Liver (tissue), 9 donors: Measurements from ENCODE around the gene DEDD. TPM values are rescaled to one million over a fixed set of nuclear protein-coding genes. Genes with fewer than 3 reads are reported as not detected.
A peak's percentile ranks its signal among the peaks of the same experiment; 100 is the strongest.

Experiments used
- DNase-seq: peaks from one replicate; pipeline ENCODE4 v3.0.0-alpha.2; 2017; ENCODE audit warnings: low spot score
- H3K27ac ChIP-seq, 2 donors: one replicate each; pipeline ENCODE4 v1.7.0; 2013; ENCODE audit warnings: inconsistent platforms in 2 of 2, low read length in 2 of 2, control low read depth in 1 of 2, low read depth in 1 of 2, mild to moderate bottlenecking in 1 of 2
- H3K27me3 ChIP-seq, 4 donors: one replicate each; pipeline versions ENCODE4 v1.6.1 to v1.7.0; 2013; ENCODE audit warnings: low read length in 3 of 4, inconsistent platforms in 1 of 4, mild to moderate bottlenecking in 1 of 4, moderate library complexity in 1 of 4; ENCODE audit not compliant: control insufficient read depth in 4 of 4, insufficient read depth in 4 of 4
- H3K36me3 ChIP-seq, 4 donors: one replicate each; pipeline versions ENCODE4 v1.6.1 to v1.7.0; 2013; ENCODE audit warnings: low read length in 3 of 4, mild to moderate bottlenecking in 3 of 4, low read depth in 1 of 4, moderate library complexity in 1 of 4; ENCODE audit not compliant: control insufficient read depth in 4 of 4, insufficient read depth in 3 of 4
- H3K4me1 ChIP-seq, 4 donors: one replicate each; pipeline versions ENCODE4 v1.6.1 to v1.7.0; 2013; ENCODE audit warnings: low read length in 3 of 4, mild to moderate bottlenecking in 3 of 4, moderate library complexity in 1 of 4; ENCODE audit not compliant: control insufficient read depth in 4 of 4, insufficient read depth in 4 of 4
- H3K4me3 ChIP-seq, 3 donors: one replicate each; pipeline versions ENCODE4 v1.6.1 to v1.7.0; 2013; ENCODE audit warnings: low read length in 3 of 3, control low read depth in 1 of 3, low read depth in 1 of 3, mild to moderate bottlenecking in 1 of 3
- H3K9ac ChIP-seq, 2 donors: one replicate each; pipeline ENCODE4 v1.7.0; 2013; ENCODE audit warnings: low read length in 2 of 2, mild to moderate bottlenecking in 2 of 2, moderate library complexity in 2 of 2, control low read depth in 1 of 2, low read depth in 1 of 2
- H3K9me3 ChIP-seq, 4 donors: one replicate each; pipeline versions ENCODE4 v1.6.1 to v1.7.0; 2013; ENCODE audit warnings: low read length in 3 of 4; ENCODE audit not compliant: control insufficient read depth in 4 of 4
- FOXA1 ChIP-seq: IDR thresholded peaks from 2 replicates; pipeline ENCODE4 v1.6.1; 2016; ENCODE audit warnings: antibody characterized with exemption
- FOXA2 ChIP-seq: IDR thresholded peaks from 2 replicates; pipeline ENCODE4 v1.6.1; 2016; ENCODE audit warnings: antibody characterized with exemption
- HNF4A ChIP-seq, 2 donors: conservative IDR thresholded peaks; 2 replicates each; pipeline ENCODE4 v1.6.1; 2016; ENCODE audit warnings: antibody characterized with exemption in 2 of 2, mild to moderate bottlenecking in 2 of 2
- HNF4G ChIP-seq: IDR thresholded peaks from 2 replicates; pipeline ENCODE4 v1.6.1; 2016; ENCODE audit warnings: antibody characterized with exemption
- JUND ChIP-seq, 2 donors: IDR thresholded peaks; 2 replicates each; pipeline ENCODE4 v1.6.1; 2016; ENCODE audit warnings: antibody characterized with exemption in 2 of 2
- NR2F2 ChIP-seq: IDR thresholded peaks from 2 replicates; pipeline ENCODE4 v1.6.1; 2016; ENCODE audit warnings: antibody characterized with exemption
- RAD21 ChIP-seq, 2 donors: IDR thresholded peaks; 2 replicates each; pipeline ENCODE4 v1.6.1; 2016; ENCODE audit warnings: antibody characterized with exemption in 2 of 2, mild to moderate bottlenecking in 2 of 2
- RXRA ChIP-seq, 2 donors: IDR thresholded peaks; 2 replicates each; pipeline ENCODE4 v1.6.1; 2017 to 2018; ENCODE audit warnings: antibody characterized with exemption in 2 of 2, mild to moderate bottlenecking in 1 of 2
- SP1 ChIP-seq: IDR thresholded peaks from 2 replicates; pipeline ENCODE4 v1.6.1; 2018; ENCODE audit warnings: antibody characterized with exemption, mild to moderate bottlenecking
- TAF1 ChIP-seq: conservative IDR thresholded peaks from 2 replicates; pipeline ENCODE4 v1.6.1; 2016; ENCODE audit warnings: antibody characterized with exemption, mild to moderate bottlenecking
- WGBS: extraction: QIAGEN DNeasy Blood & Tissue Kit; methylation state at CpG from one replicate; pipeline ENCODE4 v1.1.7; 2013; 5-methylcytosine and 5-hydroxymethylcytosine counted together
- polyA plus RNA-seq, 2 donors: library from polyadenylated mRNA; stranded (reverse) in 1 of 2; unstranded in 1 of 2; fragments of 200-250 nt in 1 of 2; fragments of >200 nt in 1 of 2; fragmentation: Nextera tagmentation in 1 of 2; extraction: Ambion mirVana in 1 of 2; gene quantifications; one replicate each; pipeline versions ENCODE4 v1.2.1 to v1.2.3, GENCODE V29; 2013 to 2015
- total RNA-seq, 2 donors: library from RNA; depleted of rRNA; stranded (reverse); fragments of >200 nt; gene quantifications; one replicate each; pipeline ENCODE4 v1.2.3, GENCODE V29; 2014
- TF ChIP-seq, protein P1 (sequence below): IDR thresholded peaks from 2 replicates; pipeline ENCODE4 v1.6.1; 2016; ENCODE audit warnings: antibody characterized with exemption
- TF ChIP-seq, protein P2 (sequence below): IDR thresholded peaks from 2 replicates; pipeline ENCODE4 v1.6.1; 2016; ENCODE audit warnings: antibody characterized with exemption, mild to moderate bottlenecking
- TF ChIP-seq, protein P3 (sequence below): IDR thresholded peaks from 2 replicates; pipeline ENCODE4 v1.6.1; 2016; ENCODE audit warnings: antibody characterized with exemption
- TF ChIP-seq, protein P4 (sequence below): IDR thresholded peaks from 2 replicates; pipeline ENCODE4 v1.6.1; 2016; ENCODE audit warnings: antibody characterized with exemption
- donor health status: healthy.
- donor health status: healthy.
- donor health status: healthy.
- donor health status: healthy.
- donor health status: healthy.

The DEDD gene
- total and polyA plus RNA-seq, 4 donors: 13.8 to 17.7 (median 16.0) TPM

DNA sequence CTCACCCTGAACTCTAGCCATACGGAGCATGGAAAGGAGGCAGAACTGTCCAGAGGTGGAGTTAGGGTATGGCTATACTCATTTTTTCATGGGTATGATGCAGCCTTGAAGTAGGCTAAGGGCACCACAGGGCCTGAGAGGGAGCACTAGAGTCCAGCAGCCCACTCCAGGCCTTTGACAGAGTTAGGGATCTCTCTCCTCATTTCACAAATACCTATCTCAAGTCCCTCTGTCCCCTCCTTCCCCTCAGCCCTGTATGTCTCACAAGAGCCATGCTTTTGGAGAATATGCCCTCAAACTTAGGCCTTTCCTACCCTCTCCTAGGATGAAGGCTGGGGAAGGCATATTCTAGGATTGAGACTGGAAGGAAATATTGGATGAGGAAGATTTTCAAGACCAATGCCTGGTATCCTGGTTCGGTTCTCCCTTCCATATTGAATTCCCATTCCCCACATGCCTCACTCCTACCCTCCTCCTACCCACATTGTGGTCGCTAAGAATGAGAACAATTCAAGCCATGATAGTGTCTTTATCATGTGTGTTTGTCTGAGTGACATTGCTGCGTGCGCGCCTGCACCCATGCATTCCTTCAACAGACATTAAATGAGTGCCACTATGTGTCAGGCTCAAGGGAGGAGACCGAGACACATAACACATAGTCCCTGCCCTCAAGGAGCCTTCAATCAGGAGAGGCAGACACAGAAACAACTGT, 40.5 kb downstream of the DEDD start:
- WGBS: 98% methylated on average over 7 of the region's 7 CpGs
- H3K27ac ChIP-seq: no peak overlapping the region
- H3K36me3 ChIP-seq: no peaks in the 10 kb centered on the region
- no peaks in the 10 kb centered on the region for H3K9me3 ChIP-seq
- no peak overlapping the region for H3K9ac ChIP-seq
- H3K4me1 ChIP-seq: peaks cover 0 to 1% (median 0%) of the 10 kb centered on the region in 4 donors
- no peak for TF ChIP-seq RAD21 (IDR thresholded peaks at IDR 0.05)
- TF ChIP-seq, protein P1, sequence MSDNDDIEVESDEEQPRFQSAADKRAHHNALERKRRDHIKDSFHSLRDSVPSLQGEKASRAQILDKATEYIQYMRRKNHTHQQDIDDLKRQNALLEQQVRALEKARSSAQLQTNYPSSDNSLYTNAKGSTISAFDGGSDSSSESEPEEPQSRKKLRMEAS: no peak
- TF ChIP-seq, protein P2, sequence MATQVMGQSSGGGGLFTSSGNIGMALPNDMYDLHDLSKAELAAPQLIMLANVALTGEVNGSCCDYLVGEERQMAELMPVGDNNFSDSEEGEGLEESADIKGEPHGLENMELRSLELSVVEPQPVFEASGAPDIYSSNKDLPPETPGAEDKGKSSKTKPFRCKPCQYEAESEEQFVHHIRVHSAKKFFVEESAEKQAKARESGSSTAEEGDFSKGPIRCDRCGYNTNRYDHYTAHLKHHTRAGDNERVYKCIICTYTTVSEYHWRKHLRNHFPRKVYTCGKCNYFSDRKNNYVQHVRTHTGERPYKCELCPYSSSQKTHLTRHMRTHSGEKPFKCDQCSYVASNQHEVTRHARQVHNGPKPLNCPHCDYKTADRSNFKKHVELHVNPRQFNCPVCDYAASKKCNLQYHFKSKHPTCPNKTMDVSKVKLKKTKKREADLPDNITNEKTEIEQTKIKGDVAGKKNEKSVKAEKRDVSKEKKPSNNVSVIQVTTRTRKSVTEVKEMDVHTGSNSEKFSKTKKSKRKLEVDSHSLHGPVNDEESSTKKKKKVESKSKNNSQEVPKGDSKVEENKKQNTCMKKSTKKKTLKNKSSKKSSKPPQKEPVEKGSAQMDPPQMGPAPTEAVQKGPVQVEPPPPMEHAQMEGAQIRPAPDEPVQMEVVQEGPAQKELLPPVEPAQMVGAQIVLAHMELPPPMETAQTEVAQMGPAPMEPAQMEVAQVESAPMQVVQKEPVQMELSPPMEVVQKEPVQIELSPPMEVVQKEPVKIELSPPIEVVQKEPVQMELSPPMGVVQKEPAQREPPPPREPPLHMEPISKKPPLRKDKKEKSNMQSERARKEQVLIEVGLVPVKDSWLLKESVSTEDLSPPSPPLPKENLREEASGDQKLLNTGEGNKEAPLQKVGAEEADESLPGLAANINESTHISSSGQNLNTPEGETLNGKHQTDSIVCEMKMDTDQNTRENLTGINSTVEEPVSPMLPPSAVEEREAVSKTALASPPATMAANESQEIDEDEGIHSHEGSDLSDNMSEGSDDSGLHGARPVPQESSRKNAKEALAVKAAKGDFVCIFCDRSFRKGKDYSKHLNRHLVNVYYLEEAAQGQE: no peak
- no peak for TF ChIP-seq HNF4A (conservative IDR thresholded peaks at IDR 0.05)
- no peak for TF ChIP-seq TAF1
- TF ChIP-seq FOXA1: no peak
- TF ChIP-seq, protein P3, sequence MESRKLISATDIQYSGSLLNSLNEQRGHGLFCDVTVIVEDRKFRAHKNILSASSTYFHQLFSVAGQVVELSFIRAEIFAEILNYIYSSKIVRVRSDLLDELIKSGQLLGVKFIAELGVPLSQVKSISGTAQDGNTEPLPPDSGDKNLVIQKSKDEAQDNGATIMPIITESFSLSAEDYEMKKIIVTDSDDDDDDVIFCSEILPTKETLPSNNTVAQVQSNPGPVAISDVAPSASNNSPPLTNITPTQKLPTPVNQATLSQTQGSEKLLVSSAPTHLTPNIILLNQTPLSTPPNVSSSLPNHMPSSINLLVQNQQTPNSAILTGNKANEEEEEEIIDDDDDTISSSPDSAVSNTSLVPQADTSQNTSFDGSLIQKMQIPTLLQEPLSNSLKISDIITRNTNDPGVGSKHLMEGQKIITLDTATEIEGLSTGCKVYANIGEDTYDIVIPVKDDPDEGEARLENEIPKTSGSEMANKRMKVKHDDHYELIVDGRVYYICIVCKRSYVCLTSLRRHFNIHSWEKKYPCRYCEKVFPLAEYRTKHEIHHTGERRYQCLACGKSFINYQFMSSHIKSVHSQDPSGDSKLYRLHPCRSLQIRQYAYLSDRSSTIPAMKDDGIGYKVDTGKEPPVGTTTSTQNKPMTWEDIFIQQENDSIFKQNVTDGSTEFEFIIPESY: no peak
- no peak for TF ChIP-seq FOXA2
- no peak for TF ChIP-seq HNF4G
- DNase-seq: no peak
- no peaks in the 10 kb centered on the region for H3K27me3 ChIP-seq
- H3K4me3 ChIP-seq: no peak overlapping the region

DNA sequence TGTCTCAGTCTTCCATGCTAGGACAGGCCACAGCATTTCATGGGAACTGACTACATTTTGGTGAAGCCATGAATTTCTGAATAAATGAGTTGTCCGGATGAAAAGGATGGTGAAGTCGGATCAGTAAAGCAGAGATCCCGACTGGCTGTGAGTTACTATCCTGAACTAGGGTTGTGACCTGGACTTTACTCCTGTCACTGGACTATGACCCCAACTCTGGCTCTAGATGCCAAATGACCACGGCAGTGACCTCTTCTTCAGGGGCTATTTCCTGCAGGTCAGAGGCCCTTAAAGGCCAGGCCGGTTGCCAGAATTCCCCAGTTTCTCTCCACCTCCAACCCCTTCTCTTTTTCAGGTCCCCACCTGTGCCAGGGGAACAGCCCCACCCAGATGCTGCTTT, 41.4 kb downstream of the DEDD start:
- no peaks in the 10 kb centered on the region for H3K27me3 ChIP-seq
- 41% methylated on average over 5 of the region's 5 CpGs for WGBS
- no peak overlapping the region for H3K9ac ChIP-seq
- H3K36me3 ChIP-seq: no peaks in the 10 kb centered on the region
- no peak overlapping the region for H3K27ac ChIP-seq
- no peak overlapping the region for H3K4me3 ChIP-seq
- H3K4me1 ChIP-seq: peaks cover 0 to 1% (median 0%) of the 10 kb centered on the region in 4 donors
- DNase-seq: no peak
- no peaks in the 10 kb centered on the region for H3K9me3 ChIP-seq
- TF ChIP-seq, protein P1: no peak
- peak; percentile 96 to 100 for TF ChIP-seq HNF4A (conservative IDR thresholded peaks at IDR 0.05)
- TF ChIP-seq HNF4G: peak; percentile 98
- TF ChIP-seq RXRA (IDR thresholded peaks at IDR 0.05): peak; percentile 86 to 97
- TF ChIP-seq, protein P4, sequence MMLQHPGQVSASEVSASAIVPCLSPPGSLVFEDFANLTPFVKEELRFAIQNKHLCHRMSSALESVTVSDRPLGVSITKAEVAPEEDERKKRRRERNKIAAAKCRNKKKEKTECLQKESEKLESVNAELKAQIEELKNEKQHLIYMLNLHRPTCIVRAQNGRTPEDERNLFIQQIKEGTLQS: peak; percentile 24
- peak; percentile 95 for TF ChIP-seq NR2F2
- peak in 1 of 2 donors; percentile 14 for TF ChIP-seq JUND (IDR thresholded peaks at IDR 0.05)
- peak; percentile 63 for TF ChIP-seq SP1
- TF ChIP-seq RAD21 (IDR thresholded peaks at IDR 0.05): peak in 1 of 2 donors; percentile 43
- TF ChIP-seq TAF1: no peak
